ENCODE measurements around the gene GRK5. TPM values are rescaled to one million over a fixed set of nuclear protein-coding genes. Genes with fewer than 3 reads are reported as not detected.
"Not testable (repeated sequence)": the region's sequence is repeated elsewhere in the genome, so short reads cannot be mapped to it uniquely, and the experiment has no call there.

The GRK5 gene
- total RNA-seq, 2 donors from 2014 or later, result 4.8 to 10.6 TPM

- H3K27me3 ChIP-seq (replicated peaks; ENCODE audit: insufficient read depth), result no peaks in the 10 kb centered on the region
- H3K4me1 ChIP-seq (replicated peaks), result no peaks in the 10 kb centered on the region
- intact Hi-C loops (cut with DNase I), result no loop called here
- H3K4me3 ChIP-seq, result no peak overlapping the region
- H3K27ac ChIP-seq, result no peak overlapping the region
- H3K9me3 ChIP-seq, result no peaks in the 10 kb centered on the region
- WGBS, result 87% methylated on average over 5 of the region's 5 CpGs
- DNase-seq (ENCODE audit: low spot score), result no peak
- no peak for TF ChIP-seq CTCF (IDR thresholded peaks at IDR 0.05)
- TF ChIP-seq POLR2AphosphoS5 (IDR thresholded peaks at IDR 0.05), result no peak
- H3K36me3 ChIP-seq, result no peaks in the 10 kb centered on the region
Measured at GRCh38 chr10:119233123-119233820, 25.9 kb downstream of the GRK5 start.

- no peak for TF ChIP-seq POLR2AphosphoS5 (IDR thresholded peaks at IDR 0.05)
- TF ChIP-seq POLR2A (IDR thresholded peaks at IDR 0.05), result no peak
- TF ChIP-seq CTCF (IDR thresholded peaks at IDR 0.05), result no peak
- Histone ChIP-seq H3K27ac (no peak overlapping the region), H3K36me3 (no peaks in the 10 kb centered on the region), H3K4me3 (no peak overlapping the region), H3K4me1 (replicated peaks) (no peaks in the 10 kb centered on the region), H3K9me3 (no peaks in the 10 kb centered on the region), H3K27me3 (replicated peaks; ENCODE audit: insufficient read depth) (no peaks in the 10 kb centered on the region)
- intact Hi-C loops (cut with DNase I), result no loop called here
- WGBS, result 57% methylated on average over 3 of the region's 3 CpGs
- no peak for DNase-seq (ENCODE audit: low spot score)
Measured at GRCh38 chr10:119233821-119234220, 26.4 kb downstream of the GRK5 start.

GRCh38 chr10:119235356-119235755 lies 28.0 kb downstream of the GRK5 start:
- no peak overlapping the region for H3K4me3 ChIP-seq
- H3K27me3 ChIP-seq (replicated peaks; ENCODE audit: insufficient read depth), result no peaks in the 10 kb centered on the region
- TF ChIP-seq POLR2A (IDR thresholded peaks at IDR 0.05), result no peak
- no peak overlapping the region for H3K27ac ChIP-seq
- WGBS, result 32% methylated on average over 3 of the region's 3 CpGs
- no peaks in the 10 kb centered on the region for H3K36me3 ChIP-seq
- no peaks in the 10 kb centered on the region for H3K9me3 ChIP-seq
- no peaks in the 10 kb centered on the region for H3K4me1 ChIP-seq (replicated peaks)
- DNase-seq (ENCODE audit: low spot score), result no peak
- intact Hi-C loops (cut with DNase I), result no loop called here

- Histone ChIP-seq H3K27me3 (replicated peaks; ENCODE audit: insufficient read depth) (no peaks in the 10 kb centered on the region), H3K4me1 (replicated peaks) (no peaks in the 10 kb centered on the region), H3K27ac (no peak overlapping the region), H3K4me3 (no peak overlapping the region), H3K36me3 (no peaks in the 10 kb centered on the region), H3K9me3 (no peaks in the 10 kb centered on the region)
- no peak for DNase-seq (ENCODE audit: low spot score)
- 79% methylated on average over 8 of the region's 8 CpGs for WGBS
- intact Hi-C loops (cut with DNase I), result no loop called here
- TF ChIP-seq CTCF (IDR thresholded peaks at IDR 0.05) (no peak), POLR2AphosphoS5 (IDR thresholded peaks at IDR 0.05) (no peak), POLR2A (IDR thresholded peaks at IDR 0.05) (no peak)
Measured at GRCh38 chr10:119237722-119238436, 30.5 kb downstream of the GRK5 start.

- H3K27me3 ChIP-seq (replicated peaks; ENCODE audit: insufficient read depth), result no peaks in the 10 kb centered on the region
- H3K4me3 ChIP-seq, result no peak overlapping the region
- H3K4me1 ChIP-seq (replicated peaks), result no peaks in the 10 kb centered on the region
- H3K27ac ChIP-seq, result no peak overlapping the region
- no peak for DNase-seq (ENCODE audit: low spot score)
- 90% methylated on average over 8 of the region's 8 CpGs for WGBS
- intact Hi-C loops (cut with DNase I), result no loop called here
- H3K9me3 ChIP-seq, result no peaks in the 10 kb centered on the region
- H3K36me3 ChIP-seq, result no peaks in the 10 kb centered on the region
- TF ChIP-seq POLR2AphosphoS5 (IDR thresholded peaks at IDR 0.05), result no peak
- TF ChIP-seq CTCF (IDR thresholded peaks at IDR 0.05), result no peak
- no peak for TF ChIP-seq POLR2A (IDR thresholded peaks at IDR 0.05)
Measured at GRCh38 chr10:119238577-119238976, 31.2 kb downstream of the GRK5 start.

GRCh38 chr10:119239015-119239414 lies 31.6 kb downstream of the GRK5 start:
- H3K4me1 ChIP-seq (replicated peaks); H3K27ac ChIP-seq; H3K9me3 ChIP-seq; DNase-seq (ENCODE audit: low spot score); H3K36me3 ChIP-seq; H3K27me3 ChIP-seq (replicated peaks; ENCODE audit: insufficient read depth); intact Hi-C loops (cut with DNase I); H3K4me3 ChIP-seq: not testable (repeated sequence)
- 93% methylated on average over 6 of the region's 6 CpGs for WGBS

- intact Hi-C loops (cut with DNase I); H3K27me3 ChIP-seq (replicated peaks; ENCODE audit: insufficient read depth); DNase-seq (ENCODE audit: low spot score); H3K27ac ChIP-seq; H3K4me3 ChIP-seq; H3K9me3 ChIP-seq; H3K4me1 ChIP-seq (replicated peaks); H3K36me3 ChIP-seq: not testable (repeated sequence)
- 86% methylated on average over 4 of the region's 4 CpGs for WGBS
Measured at GRCh38 chr10:119239630-119240029, 32.3 kb downstream of the GRK5 start.

Measured in prostate gland (tissue), 2 donors.